CD4-positive, alpha-beta T cell treated with Interleukin-4 for 1 hour (primary cell): Measurements from ENCODE around the gene SEMA4F.
A peak's percentile ranks its signal among the peaks of the same experiment; 100 is the strongest.

Experiments
- DNase-seq, 2 donors: peaks; one replicate each; pipeline ENCODE4 v3.0.0-alpha.2; 2020 to 2022

The SEMA4F gene

GRCh38 chr2:74708883-74709282 is 54.8 kb downstream of the SEMA4F start:
- DNase-seq: no peak

- DNase-seq: no peak
Observed at GRCh38 chr2:74712223-74713053, 58.4 kb downstream of the SEMA4F start.

GRCh38 chr2:74714691-74715080 is 60.6 kb downstream of the SEMA4F start:
- DNase-seq: no peak

GRCh38 chr2:74715081-74715791 is 61.2 kb downstream of the SEMA4F start:
- peak; percentile 77 to 78 for DNase-seq

GRCh38 chr2:74715880-74716279 is 61.8 kb downstream of the SEMA4F start:
- DNase-seq: no peak

- no peak for DNase-seq
Observed at GRCh38 chr2:74719066-74719465, 65.0 kb downstream of the SEMA4F start.

GRCh38 chr2:74721316-74721715 is 67.3 kb downstream of the SEMA4F start:
- DNase-seq: no peak

GRCh38 chr2:74724496-74724895 is 70.4 kb downstream of the SEMA4F start:
- DNase-seq: no peak

- no peak for DNase-seq
Observed at GRCh38 chr2:74725287-74725686, 71.2 kb downstream of the SEMA4F start.

GRCh38 chr2:74728842-74729241 is 74.8 kb downstream of the SEMA4F start:
- no peak for DNase-seq

GRCh38 chr2:74730530-74730929 is 76.5 kb downstream of the SEMA4F start:
- no peak for DNase-seq
